A673 (cell line): ENCODE results near the gene KIT.

ENCODE experiments used
- CTCF ChIP-seq: fragments of 300-800, 200-600 bp; sonication (generic); conservative IDR thresholded peaks from 2 replicates; pipeline ENCODE4 v1.5.1; 2017; ENCODE audit warnings: low read depth, mild to moderate bottlenecking, antibody characterized with exemption, low read length, moderate library complexity, mixed read lengths
- EZH2 ChIP-seq: fragments of 200-600 bp; sonication (generic); IDR thresholded peaks from 2 replicates; pipeline ENCODE4 v1.6.1; 2017; ENCODE audit warnings: borderline replicate concordance, low read depth, mild to moderate bottlenecking, mixed read lengths, antibody characterized with exemption, low read length; ENCODE audit not compliant: poor library complexity, severe bottlenecking

GRCh38 chr4:54773022-54773421 is 115.3 kb downstream of the KIT start:
- TF ChIP-seq CTCF (no peak), EZH2 (no peak)
